Ishikawa (cell line): ENCODE data around the gene FAAH2.

Experiments used
- CEBPB ChIP-seq: IDR thresholded peaks from 2 replicates; pipeline ENCODE4 v1.6.1; 2012
- CREB1 ChIP-seq: IDR thresholded peaks from 2 replicates; pipeline ENCODE4 v1.6.1; 2012; ENCODE audit warnings: low read depth
- EGR1 ChIP-seq: IDR thresholded peaks from 2 replicates; pipeline ENCODE4 v1.6.1; 2012
- EP300 ChIP-seq: IDR thresholded peaks from 2 replicates; pipeline ENCODE4 v1.6.1; 2012; ENCODE audit warnings: borderline replicate concordance
- FOXM1 ChIP-seq: IDR thresholded peaks from 2 replicates; pipeline ENCODE4 v1.6.1; 2012; ENCODE audit warnings: low read depth, borderline replicate concordance
- MAX ChIP-seq: IDR thresholded peaks from 2 replicates; pipeline ENCODE4 v1.6.1; 2012
- NFIC ChIP-seq: IDR thresholded peaks from 2 replicates; pipeline ENCODE4 v1.6.1; 2012
- RAD21 ChIP-seq: IDR thresholded peaks from 2 replicates; pipeline ENCODE4 v1.6.1; 2012; ENCODE audit warnings: low read depth
- TAF1 ChIP-seq: IDR thresholded peaks from 2 replicates; pipeline ENCODE4 v1.6.1; 2012; ENCODE audit warnings: low read depth, mild to moderate bottlenecking
- TCF12 ChIP-seq: IDR thresholded peaks from 2 replicates; pipeline ENCODE4 v1.6.1; 2012; ENCODE audit warnings: low read depth
- TEAD4 ChIP-seq: IDR thresholded peaks from 2 replicates; pipeline ENCODE4 v1.6.1; 2012
- USF1 ChIP-seq: IDR thresholded peaks from 2 replicates; pipeline ENCODE4 v1.6.1; 2012
- YY1 ChIP-seq: IDR thresholded peaks from 2 replicates; pipeline ENCODE4 v1.6.1; 2012; ENCODE audit warnings: low read depth
- ZBTB7A ChIP-seq: IDR thresholded peaks from 2 replicates; pipeline ENCODE4 v1.6.1; 2012; ENCODE audit warnings: low read depth
- TF ChIP-seq, protein P1 (sequence below): IDR thresholded peaks from 2 replicates; pipeline ENCODE4 v1.6.1; 2012; ENCODE audit warnings: low read depth, mild to moderate bottlenecking

The FAAH2 gene

GRCh38 chrX:57451426-57452020 lies 165.0 kb downstream of the FAAH2 start:
- no peak for TF ChIP-seq MAX
- no peak for TF ChIP-seq EP300
- TF ChIP-seq TAF1, result no peak
- TF ChIP-seq, protein P1, sequence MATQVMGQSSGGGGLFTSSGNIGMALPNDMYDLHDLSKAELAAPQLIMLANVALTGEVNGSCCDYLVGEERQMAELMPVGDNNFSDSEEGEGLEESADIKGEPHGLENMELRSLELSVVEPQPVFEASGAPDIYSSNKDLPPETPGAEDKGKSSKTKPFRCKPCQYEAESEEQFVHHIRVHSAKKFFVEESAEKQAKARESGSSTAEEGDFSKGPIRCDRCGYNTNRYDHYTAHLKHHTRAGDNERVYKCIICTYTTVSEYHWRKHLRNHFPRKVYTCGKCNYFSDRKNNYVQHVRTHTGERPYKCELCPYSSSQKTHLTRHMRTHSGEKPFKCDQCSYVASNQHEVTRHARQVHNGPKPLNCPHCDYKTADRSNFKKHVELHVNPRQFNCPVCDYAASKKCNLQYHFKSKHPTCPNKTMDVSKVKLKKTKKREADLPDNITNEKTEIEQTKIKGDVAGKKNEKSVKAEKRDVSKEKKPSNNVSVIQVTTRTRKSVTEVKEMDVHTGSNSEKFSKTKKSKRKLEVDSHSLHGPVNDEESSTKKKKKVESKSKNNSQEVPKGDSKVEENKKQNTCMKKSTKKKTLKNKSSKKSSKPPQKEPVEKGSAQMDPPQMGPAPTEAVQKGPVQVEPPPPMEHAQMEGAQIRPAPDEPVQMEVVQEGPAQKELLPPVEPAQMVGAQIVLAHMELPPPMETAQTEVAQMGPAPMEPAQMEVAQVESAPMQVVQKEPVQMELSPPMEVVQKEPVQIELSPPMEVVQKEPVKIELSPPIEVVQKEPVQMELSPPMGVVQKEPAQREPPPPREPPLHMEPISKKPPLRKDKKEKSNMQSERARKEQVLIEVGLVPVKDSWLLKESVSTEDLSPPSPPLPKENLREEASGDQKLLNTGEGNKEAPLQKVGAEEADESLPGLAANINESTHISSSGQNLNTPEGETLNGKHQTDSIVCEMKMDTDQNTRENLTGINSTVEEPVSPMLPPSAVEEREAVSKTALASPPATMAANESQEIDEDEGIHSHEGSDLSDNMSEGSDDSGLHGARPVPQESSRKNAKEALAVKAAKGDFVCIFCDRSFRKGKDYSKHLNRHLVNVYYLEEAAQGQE, result no peak
- TF ChIP-seq FOXM1, result no peak
- no peak for TF ChIP-seq USF1
- no peak for TF ChIP-seq NFIC
- no peak for TF ChIP-seq TCF12
- TF ChIP-seq EGR1, result no peak
- no peak for TF ChIP-seq YY1
- no peak for TF ChIP-seq TEAD4
- TF ChIP-seq CREB1, result no peak
- no peak for TF ChIP-seq CEBPB
- TF ChIP-seq ZBTB7A, result no peak
- TF ChIP-seq RAD21, result no peak

DNA sequence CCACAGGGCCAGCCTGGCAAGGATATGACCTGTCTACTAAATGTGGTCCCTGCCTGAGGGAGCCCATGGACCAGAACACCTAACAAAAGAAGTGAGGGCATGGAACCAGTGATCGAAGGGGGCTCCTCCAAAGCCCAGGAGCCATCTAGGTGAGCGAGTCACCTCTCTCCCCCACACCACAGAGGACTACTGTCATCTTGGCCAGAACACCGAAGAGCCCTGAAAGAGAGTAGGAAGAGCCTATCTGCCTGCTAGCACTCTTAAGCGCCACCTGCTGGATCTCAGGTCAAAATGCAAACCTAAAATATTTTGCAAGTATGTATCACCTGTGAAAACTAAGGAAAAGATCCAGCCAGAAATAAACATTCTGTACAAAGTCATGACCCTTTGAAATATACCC lies 167.4 kb downstream of the FAAH2 start:
- TF ChIP-seq EP300, result no peak
- no peak for TF ChIP-seq FOXM1
- TF ChIP-seq RAD21, result peak; percentile 48

- TF ChIP-seq TCF12 (no peak), FOXM1 (no peak), NFIC (no peak), MAX (no peak), TAF1 (no peak), ZBTB7A (no peak), CEBPB (no peak), YY1 (no peak)
- TF ChIP-seq, protein P1, result no peak
Measured at GRCh38 chrX:57481514-57481913, 195.0 kb downstream of the FAAH2 start.

DNA sequence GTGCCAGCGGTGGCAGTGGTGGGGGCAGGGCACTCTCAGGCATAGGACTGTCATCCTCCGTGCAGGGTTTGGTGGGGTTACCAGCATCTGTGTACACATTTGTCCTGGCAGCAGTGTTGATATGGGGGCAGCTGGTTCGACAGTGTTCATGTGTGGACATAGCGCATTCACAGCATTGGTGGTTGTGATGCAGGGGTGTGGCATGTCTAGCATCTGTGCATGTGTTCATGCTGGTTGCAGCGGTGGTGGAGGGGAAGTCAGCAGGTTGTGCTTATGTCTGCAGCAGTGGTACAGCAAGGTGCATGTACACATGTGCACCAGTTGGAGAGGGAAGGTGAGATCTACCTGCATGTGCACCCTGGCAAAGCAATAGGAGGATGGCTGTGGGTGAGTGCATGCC lies 230.0 kb downstream of the FAAH2 start:
- TF ChIP-seq CEBPB (no peak), FOXM1 (no peak), EGR1 (no peak), MAX (no peak), NFIC (no peak), ZBTB7A (no peak), EP300 (no peak), CREB1 (no peak), RAD21 (no peak), YY1 (no peak), USF1 (no peak), TEAD4 (no peak), TCF12 (no peak), TAF1 (no peak)
- TF ChIP-seq, protein P1, result no peak

- TF ChIP-seq CEBPB, result no peak
- no peak for TF ChIP-seq EGR1
- no peak for TF ChIP-seq RAD21
Measured at GRCh38 chrX:57519578-57520118, 233.1 kb downstream of the FAAH2 start.
